PC-9 (cell line): ENCODE data around the gene PJA2. TPM values are rescaled to one million over a fixed set of nuclear protein-coding genes. Genes with fewer than 3 reads are reported as not detected.

Source experiments
- BruUV-seq: library from RNA; stranded (reverse); fragments of 400-500 nt; replicated peaks from 2 replicates; lab custom pipeline; 2021; lab: Mats Ljungman, UMichigan
- CTCF ChIA-PET: fragments of 300-600 bp; sonication (Branson Sonifier 250); formaldehyde crosslinking; loops from one replicate; lab custom pipeline; 2022; ENCODE audit warnings: antibody characterized with exemption; lab: Charles Lee
- POLR2A ChIA-PET: fragments of 300-600 bp; sonication (Branson Sonifier 250); formaldehyde crosslinking; loops from one replicate; lab custom pipeline; 2022; ENCODE audit warnings: antibody characterized with exemption; ENCODE audit not compliant: unreplicated experiment; lab: Charles Lee
- DNase-seq, 2 experiments: peaks; one replicate each; pipeline versions ENCODE4 v3.0.0 to v3.0.0-alpha.2; 2015 to 2022; ENCODE audit warnings: mixed read lengths in 1 of 2
- H2AFZ ChIP-seq: fragments of 200-600 bp; sonication (generic); 2 replicates; pipeline ENCODE4 v1.8.1; 2017; ENCODE audit warnings: antibody characterized with exemption
- H3F3A ChIP-seq: fragments of 200-600 bp; sonication (generic); 2 replicates; pipeline ENCODE4 v1.8.1; 2017; ENCODE audit warnings: antibody characterized with exemption, mild to moderate bottlenecking, low read depth; ENCODE audit not compliant: insufficient read depth
- H3K27ac ChIP-seq: fragments of 200-600 bp; sonication (generic); 2 replicates; pipeline ENCODE4 v1.6.1; 2016; ENCODE audit warnings: mixed run types
- H3K27me3 ChIP-seq: fragments of 200-600 bp; sonication (generic); 2 replicates; pipeline ENCODE4 v1.6.1; 2016; ENCODE audit warnings: low read depth, mixed run types; ENCODE audit not compliant: insufficient read depth
- H3K36me3 ChIP-seq: fragments of 200-600 bp; sonication (generic); 2 replicates; pipeline ENCODE4 v1.6.1; 2016; ENCODE audit warnings: low read depth, mixed run types
- H3K4me1 ChIP-seq: fragments of 200-600 bp; sonication (generic); replicated peaks from 2 replicates; pipeline ENCODE4 v1.6.1; 2016; ENCODE audit warnings: mixed run types; ENCODE audit not compliant: insufficient read depth
- H3K4me2 ChIP-seq: fragments of 200-600 bp; sonication (generic); 2 replicates; pipeline ENCODE4 v1.6.1; 2017; ENCODE audit warnings: mixed run types
- H3K4me3 ChIP-seq: fragments of 200-600 bp; sonication (generic); 2 replicates; pipeline ENCODE4 v1.6.1; 2016; ENCODE audit warnings: mixed run types
- H3K79me2 ChIP-seq: fragments of 200-600 bp; sonication (generic); 2 replicates; pipeline ENCODE4 v1.6.1; 2017; ENCODE audit warnings: low read depth, mixed run types
- H3K9me2 ChIP-seq: fragments of 200-600 bp; sonication (generic); 2 replicates; pipeline ENCODE4 v1.8.1; 2017; ENCODE audit warnings: mild to moderate bottlenecking; ENCODE audit not compliant: insufficient read depth
- H3K9me3 ChIP-seq: fragments of 200-600 bp; sonication (generic); 2 replicates; pipeline ENCODE4 v1.8.1; 2016; ENCODE audit warnings: low read depth; ENCODE audit not compliant: insufficient read depth
- H4K20me1 ChIP-seq: fragments of 200-600 bp; sonication (generic); 2 replicates; pipeline ENCODE4 v1.8.1; 2017; ENCODE audit not compliant: insufficient read depth
- EZH2 ChIP-seq: fragments of 200-600 bp; sonication (generic); IDR thresholded peaks from 2 replicates; pipeline ENCODE4 v1.8.0; 2017; ENCODE audit warnings: antibody characterized with exemption, low read depth
- intact Hi-C: fragments of 100-400 bp; cut with micrococcal nuclease; formaldehyde crosslinking; loops from one replicate; pipeline ENCODE4 v1.10.0; 2022; ENCODE audit not compliant: unreplicated experiment
- total RNA-seq: library from RNA; stranded (reverse); gene quantifications from 2 replicates; pipeline ENCODE4 v1.2.3, GENCODE V29; 2021
- TF ChIP-seq, protein P1 (sequence below): fragments of 200-600 bp; sonication (generic); conservative IDR thresholded peaks from 2 replicates; pipeline ENCODE4 v1.6.1; 2017; ENCODE audit warnings: mixed run types, antibody characterized with exemption, mild to moderate bottlenecking, moderate library complexity

Gene PJA2
- total RNA-seq, 1 experiment from 2014 or later: 29.9 TPM

DNA sequence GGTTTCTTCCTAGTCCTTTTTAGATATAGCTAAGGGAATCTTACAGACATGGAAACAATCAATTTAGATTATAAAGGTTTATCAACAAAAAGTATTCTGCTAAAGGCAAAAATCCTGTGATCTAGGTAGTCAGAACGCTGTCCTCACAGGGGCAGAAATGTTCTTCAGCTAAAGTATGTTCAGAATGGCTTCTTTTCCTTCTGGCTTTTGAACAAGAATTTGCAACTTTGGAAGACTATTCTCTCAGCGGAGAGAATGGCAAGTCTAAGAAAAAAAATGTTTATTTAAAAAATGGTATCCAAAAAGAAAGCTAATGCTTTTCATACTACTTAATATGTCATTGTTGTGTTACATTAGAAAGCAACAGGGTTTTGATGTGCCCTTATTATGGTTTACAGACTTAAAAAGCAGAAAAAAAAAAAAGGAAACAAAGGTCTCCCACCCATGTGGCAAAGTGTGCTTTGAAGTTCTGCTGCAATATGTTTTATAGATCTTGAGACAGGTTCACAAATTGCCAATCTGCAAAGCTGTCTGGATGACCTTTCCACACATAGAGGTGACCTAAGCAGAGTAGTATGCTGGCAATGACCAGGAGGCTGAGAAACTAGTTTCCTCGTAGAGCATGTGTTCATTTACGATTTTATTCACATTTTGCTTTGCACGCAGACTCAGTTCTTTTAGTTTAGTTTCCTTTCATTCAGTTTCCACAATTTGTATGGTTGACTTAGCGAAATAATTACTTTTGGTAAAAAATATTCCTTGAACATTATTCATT is 45.1 kb upstream of the PJA2 start:
- POLR2A ChIA-PET: no interaction called here
- intact Hi-C loops: no loop called here
- no TSS peak for BruUV-seq

DNA sequence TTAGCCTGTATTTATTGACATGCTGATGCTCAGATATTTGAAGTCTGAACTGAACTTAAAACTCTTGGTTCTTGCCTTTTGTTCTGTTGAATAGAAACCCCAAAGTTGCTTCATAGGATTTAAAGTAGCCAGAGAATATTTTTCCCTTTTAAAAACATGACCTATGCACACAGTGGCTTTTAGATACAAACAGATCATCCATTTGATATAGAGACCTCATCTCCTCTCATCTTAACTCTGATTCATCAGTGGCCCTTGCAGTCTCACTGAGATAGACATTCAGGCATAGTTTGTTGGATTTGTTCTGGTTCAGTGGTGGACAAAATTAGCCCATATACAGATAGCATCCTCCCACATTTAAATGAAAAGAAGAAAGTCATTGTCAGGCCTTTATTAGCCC is 43.5 kb upstream of the PJA2 start:
- BruUV-seq: no TSS peak
- ChIA-PET CTCF (no interaction called here), POLR2A (no interaction called here)
- no peak overlapping the region for H3K4me3 ChIP-seq
- H3K27me3 ChIP-seq: no peaks in the 10 kb centered on the region
- H3K4me1 ChIP-seq: peaks cover 21% of the 10 kb centered on the region; the same call in 1 of the 2 replicates
- DNase-seq: no peak
- H4K20me1 ChIP-seq: no peaks in the 10 kb centered on the region
- no peaks in the 10 kb centered on the region for H3K9me3 ChIP-seq
- no peaks in the 10 kb centered on the region for H3K36me3 ChIP-seq
- intact Hi-C loops: no loop called here
- no peak overlapping the region for H3K4me2 ChIP-seq
- no peaks in the 10 kb centered on the region for H3K9me2 ChIP-seq
- H2AFZ ChIP-seq: no peak overlapping the region
- no peaks in the 10 kb centered on the region; the same call in none of the 2 replicates for H3F3A ChIP-seq
- TF ChIP-seq, protein P1, sequence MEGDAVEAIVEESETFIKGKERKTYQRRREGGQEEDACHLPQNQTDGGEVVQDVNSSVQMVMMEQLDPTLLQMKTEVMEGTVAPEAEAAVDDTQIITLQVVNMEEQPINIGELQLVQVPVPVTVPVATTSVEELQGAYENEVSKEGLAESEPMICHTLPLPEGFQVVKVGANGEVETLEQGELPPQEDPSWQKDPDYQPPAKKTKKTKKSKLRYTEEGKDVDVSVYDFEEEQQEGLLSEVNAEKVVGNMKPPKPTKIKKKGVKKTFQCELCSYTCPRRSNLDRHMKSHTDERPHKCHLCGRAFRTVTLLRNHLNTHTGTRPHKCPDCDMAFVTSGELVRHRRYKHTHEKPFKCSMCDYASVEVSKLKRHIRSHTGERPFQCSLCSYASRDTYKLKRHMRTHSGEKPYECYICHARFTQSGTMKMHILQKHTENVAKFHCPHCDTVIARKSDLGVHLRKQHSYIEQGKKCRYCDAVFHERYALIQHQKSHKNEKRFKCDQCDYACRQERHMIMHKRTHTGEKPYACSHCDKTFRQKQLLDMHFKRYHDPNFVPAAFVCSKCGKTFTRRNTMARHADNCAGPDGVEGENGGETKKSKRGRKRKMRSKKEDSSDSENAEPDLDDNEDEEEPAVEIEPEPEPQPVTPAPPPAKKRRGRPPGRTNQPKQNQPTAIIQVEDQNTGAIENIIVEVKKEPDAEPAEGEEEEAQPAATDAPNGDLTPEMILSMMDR: no peak
- TF ChIP-seq EZH2: no peak
- H3K27ac ChIP-seq: no peak overlapping the region
- H3K79me2 ChIP-seq: no peaks in the 10 kb centered on the region

More for the DNA sequence above, 45.1 kb upstream of the PJA2 start:
- no peak overlapping the region for H2AFZ ChIP-seq
- H3K4me1 ChIP-seq: peaks cover 21% of the 10 kb centered on the region; the same call in 1 of the 2 replicates
- H3K27ac ChIP-seq: peak overlapping the region; percentile 43
- no peak overlapping the region for H3K4me3 ChIP-seq
- no peaks in the 10 kb centered on the region for H4K20me1 ChIP-seq
- H3K9me3 ChIP-seq: no peaks in the 10 kb centered on the region
- CTCF ChIA-PET: no interaction called here
- H3F3A ChIP-seq: no peaks in the 10 kb centered on the region; the same call in none of the 2 replicates
- no peaks in the 10 kb centered on the region for H3K9me2 ChIP-seq
- no peak for TF ChIP-seq EZH2
- TF ChIP-seq, protein P1: no peak
- H3K36me3 ChIP-seq: no peaks in the 10 kb centered on the region
- no peak overlapping the region for H3K4me2 ChIP-seq
- H3K27me3 ChIP-seq: no peaks in the 10 kb centered on the region
- no peak for DNase-seq
- H3K79me2 ChIP-seq: no peaks in the 10 kb centered on the region

DNA sequence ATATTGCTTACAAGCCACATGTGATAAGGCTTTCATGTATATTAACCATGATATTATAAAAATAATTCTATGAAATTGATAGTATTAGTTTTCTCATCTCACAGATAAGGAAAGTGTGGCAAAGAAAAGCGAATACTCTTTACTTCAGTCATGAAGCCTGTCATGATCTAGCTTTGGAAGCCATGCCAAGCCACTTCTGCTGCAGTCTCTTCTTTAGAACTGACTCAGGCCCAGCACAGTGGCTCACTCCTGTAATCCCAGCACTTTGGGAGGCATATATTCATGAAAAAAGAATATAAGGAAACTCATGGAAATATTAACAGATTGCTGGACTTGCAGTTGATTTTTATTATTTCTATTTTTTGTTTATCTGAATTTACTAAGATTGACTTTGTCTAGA is 42.9 kb upstream of the PJA2 start:
- DNase-seq: no peak
- no peak overlapping the region for H3K4me2 ChIP-seq
- ChIA-PET CTCF (no interaction called here), POLR2A (no interaction called here)
- no peak overlapping the region for H2AFZ ChIP-seq
- no peaks in the 10 kb centered on the region for H3K79me2 ChIP-seq
- H4K20me1 ChIP-seq: no peaks in the 10 kb centered on the region
- no peak overlapping the region for H3K27ac ChIP-seq
- no TSS peak for BruUV-seq
- no peaks in the 10 kb centered on the region; the same call in none of the 2 replicates for H3F3A ChIP-seq
- H3K4me1 ChIP-seq: peaks cover 21% of the 10 kb centered on the region; the same call in 1 of the 2 replicates
- H3K4me3 ChIP-seq: no peak overlapping the region
- H3K27me3 ChIP-seq: no peaks in the 10 kb centered on the region
- peaks cover 5% of the 10 kb centered on the region; the same call in 1 of the 2 replicates for H3K9me2 ChIP-seq
- no peaks in the 10 kb centered on the region for H3K36me3 ChIP-seq
- intact Hi-C loops: no loop called here
- TF ChIP-seq EZH2: no peak
- TF ChIP-seq, protein P1: no peak
- H3K9me3 ChIP-seq: no peaks in the 10 kb centered on the region
